HG03432 (cell line): Measurements from ENCODE around the gene EFHD2.
"Not testable (repeated sequence)": the region's sequence is repeated elsewhere in the genome, so short reads cannot be mapped to it uniquely, and the experiment has no call there.

Experiments
- ATAC-seq: cut with Tn5 transposase; IDR thresholded peaks from one replicate; pipeline ENCODE4 v1.9.1; 2021; ENCODE audit warnings: mild to moderate bottlenecking, moderate library complexity; ENCODE audit not compliant: unreplicated experiment

EFHD2 gene

GRCh38 chr1:15411593-15412137, 2.0 kb downstream of the EFHD2 start:
- ATAC-seq, result peak; percentile 45

- no peak for ATAC-seq
Observed at GRCh38 chr1:15412175-15412800, 2.6 kb downstream of the EFHD2 start.

- ATAC-seq, result no peak
Observed at GRCh38 chr1:15412843-15413242, 3.2 kb downstream of the EFHD2 start.

GRCh38 chr1:15413563-15414444, 4.1 kb downstream of the EFHD2 start:
- ATAC-seq, result no peak

GRCh38 chr1:15414445-15414983, 4.8 kb downstream of the EFHD2 start:
- ATAC-seq, result no peak

GRCh38 chr1:15417059-15417934, 7.6 kb downstream of the EFHD2 start:
- ATAC-seq, result peak; percentile 60

- no peak for ATAC-seq
Observed at GRCh38 chr1:15418806-15419515, 9.3 kb downstream of the EFHD2 start.

- no peak for ATAC-seq
Observed at GRCh38 chr1:15420853-15421465, 11.3 kb downstream of the EFHD2 start.

GRCh38 chr1:15422871-15423270, 13.2 kb downstream of the EFHD2 start:
- ATAC-seq, result no peak

GRCh38 chr1:15423355-15424077, 13.8 kb downstream of the EFHD2 start:
- no peak for ATAC-seq

GRCh38 chr1:15424146-15424667, 14.5 kb downstream of the EFHD2 start:
- no peak for ATAC-seq

- ATAC-seq, result no peak
Observed at GRCh38 chr1:15424981-15425380, 15.3 kb downstream of the EFHD2 start.

GRCh38 chr1:15425521-15425920, 15.8 kb downstream of the EFHD2 start:
- ATAC-seq, result no peak

- no peak for ATAC-seq
Observed at GRCh38 chr1:15425958-15426357, 16.3 kb downstream of the EFHD2 start.

GRCh38 chr1:15426492-15427279, 17.0 kb downstream of the EFHD2 start:
- ATAC-seq, result no peak

- ATAC-seq, result no peak
Observed at GRCh38 chr1:15427280-15427666, 17.6 kb downstream of the EFHD2 start.

GRCh38 chr1:15428252-15428651, 18.6 kb downstream of the EFHD2 start:
- not testable (repeated sequence) for ATAC-seq

GRCh38 chr1:15428815-15429435, 19.2 kb downstream of the EFHD2 start:
- no peak for ATAC-seq
